ENCODE results near the gene EPHB1. TPM values are rescaled to one million over a fixed set of nuclear protein-coding genes. Genes with fewer than 3 reads are reported as not detected.

The EPHB1 gene
- total RNA-seq, 1 experiment from 2014 or later, result 2.5 TPM

- DNase-seq, result no peak
- Histone ChIP-seq H3K36me3 (no peaks in the 10 kb centered on the region), H3K4me1 (no peaks in the 10 kb centered on the region), H3K27me3 (no peaks in the 10 kb centered on the region), H3K27ac (no peak overlapping the region), H3K4me3 (no peak overlapping the region), H3K9me3 (replicated peaks) (no peaks in the 10 kb centered on the region; the same call in 1 of the 2 replicates)
These were observed 14.5 kb downstream of the EPHB1 start for GRCh38 chr3:134809427-134810051.

GRCh38 chr3:134810052-134810435 lies 15.0 kb downstream of the EPHB1 start:
- Histone ChIP-seq H3K27me3 (no peaks in the 10 kb centered on the region), H3K4me3 (no peak overlapping the region), H3K9me3 (replicated peaks) (no peaks in the 10 kb centered on the region; the same call in 1 of the 2 replicates), H3K4me1 (no peaks in the 10 kb centered on the region), H3K27ac (no peak overlapping the region), H3K36me3 (no peaks in the 10 kb centered on the region)
- no peak for DNase-seq

GRCh38 chr3:134810850-134811249 lies 15.8 kb downstream of the EPHB1 start:
- Histone ChIP-seq H3K27ac (no peak overlapping the region), H3K4me1 (no peaks in the 10 kb centered on the region), H3K36me3 (no peaks in the 10 kb centered on the region), H3K27me3 (no peaks in the 10 kb centered on the region), H3K9me3 (replicated peaks) (no peaks in the 10 kb centered on the region; the same call in 1 of the 2 replicates), H3K4me3 (no peak overlapping the region)
- DNase-seq, result no peak

- Histone ChIP-seq H3K4me1 (no peaks in the 10 kb centered on the region), H3K27me3 (no peaks in the 10 kb centered on the region), H3K4me3 (no peak overlapping the region), H3K36me3 (no peaks in the 10 kb centered on the region), H3K27ac (no peak overlapping the region), H3K9me3 (replicated peaks) (no peaks in the 10 kb centered on the region; the same call in 1 of the 2 replicates)
- no peak for DNase-seq
These were observed 18.6 kb downstream of the EPHB1 start for GRCh38 chr3:134813618-134814017.

GRCh38 chr3:134815519-134815918 lies 20.5 kb downstream of the EPHB1 start:
- H3K36me3 ChIP-seq, result no peaks in the 10 kb centered on the region
- DNase-seq, result no peak
- no peak overlapping the region for H3K27ac ChIP-seq
- no peaks in the 10 kb centered on the region for H3K27me3 ChIP-seq
- H3K9me3 ChIP-seq (replicated peaks), result no peaks in the 10 kb centered on the region
- no peaks in the 10 kb centered on the region for H3K4me1 ChIP-seq
- H3K4me3 ChIP-seq, result no peak overlapping the region

GRCh38 chr3:134816623-134817022 lies 21.6 kb downstream of the EPHB1 start:
- no peaks in the 10 kb centered on the region for H3K4me1 ChIP-seq
- H3K27ac ChIP-seq, result no peak overlapping the region
- DNase-seq, result no peak
- H3K4me3 ChIP-seq, result no peak overlapping the region
- no peaks in the 10 kb centered on the region for H3K27me3 ChIP-seq
- H3K36me3 ChIP-seq, result no peaks in the 10 kb centered on the region
- H3K9me3 ChIP-seq (replicated peaks), result no peaks in the 10 kb centered on the region

GRCh38 chr3:134817297-134817696 lies 22.2 kb downstream of the EPHB1 start:
- DNase-seq, result no peak
- Histone ChIP-seq H3K4me1 (no peaks in the 10 kb centered on the region), H3K27me3 (no peaks in the 10 kb centered on the region), H3K4me3 (no peak overlapping the region), H3K9me3 (replicated peaks) (no peaks in the 10 kb centered on the region), H3K27ac (no peak overlapping the region), H3K36me3 (no peaks in the 10 kb centered on the region)

- H3K4me3 ChIP-seq, result no peak overlapping the region
- no peaks in the 10 kb centered on the region for H3K4me1 ChIP-seq
- no peak overlapping the region for H3K27ac ChIP-seq
- H3K36me3 ChIP-seq, result no peaks in the 10 kb centered on the region
- no peaks in the 10 kb centered on the region for H3K9me3 ChIP-seq (replicated peaks)
- H3K27me3 ChIP-seq, result no peaks in the 10 kb centered on the region
- DNase-seq, result no peak
These were observed 25.9 kb downstream of the EPHB1 start for GRCh38 chr3:134820994-134821393.

- Histone ChIP-seq H3K4me1 (no peaks in the 10 kb centered on the region), H3K27me3 (no peaks in the 10 kb centered on the region), H3K27ac (no peak overlapping the region), H3K36me3 (no peaks in the 10 kb centered on the region), H3K9me3 (replicated peaks) (no peaks in the 10 kb centered on the region), H3K4me3 (no peak overlapping the region)
- DNase-seq, result no peak
These were observed 27.0 kb downstream of the EPHB1 start for GRCh38 chr3:134822090-134822489.

- H3K9me3 ChIP-seq (replicated peaks), result no peaks in the 10 kb centered on the region
- DNase-seq, result peak in 1 of 2 experiments; percentile 16
- no peak overlapping the region for H3K27ac ChIP-seq
- H3K36me3 ChIP-seq, result no peaks in the 10 kb centered on the region
- no peaks in the 10 kb centered on the region for H3K27me3 ChIP-seq
- H3K4me3 ChIP-seq, result no peak overlapping the region
- no peaks in the 10 kb centered on the region for H3K4me1 ChIP-seq
These were observed 28.6 kb downstream of the EPHB1 start for GRCh38 chr3:134823679-134824078.

- Histone ChIP-seq H3K27ac (no peak overlapping the region), H3K4me1 (no peaks in the 10 kb centered on the region), H3K9me3 (replicated peaks) (no peaks in the 10 kb centered on the region), H3K36me3 (no peaks in the 10 kb centered on the region), H3K27me3 (no peaks in the 10 kb centered on the region), H3K4me3 (no peak overlapping the region)
- no peak for DNase-seq
These were observed 29.7 kb downstream of the EPHB1 start for GRCh38 chr3:134824791-134825190.

- no peak for DNase-seq
- Histone ChIP-seq H3K4me1 (no peaks in the 10 kb centered on the region), H3K36me3 (no peaks in the 10 kb centered on the region), H3K4me3 (no peak overlapping the region), H3K9me3 (replicated peaks) (no peaks in the 10 kb centered on the region), H3K27me3 (no peaks in the 10 kb centered on the region), H3K27ac (no peak overlapping the region)
These were observed 32.2 kb downstream of the EPHB1 start for GRCh38 chr3:134827213-134827612.

GRCh38 chr3:134829721-134830120 lies 34.7 kb downstream of the EPHB1 start:
- no peaks in the 10 kb centered on the region for H3K36me3 ChIP-seq
- H3K4me1 ChIP-seq, result no peaks in the 10 kb centered on the region
- no peak overlapping the region for H3K27ac ChIP-seq
- no peaks in the 10 kb centered on the region for H3K9me3 ChIP-seq (replicated peaks)
- no peak overlapping the region for H3K4me3 ChIP-seq
- H3K27me3 ChIP-seq, result no peaks in the 10 kb centered on the region
- no peak for DNase-seq

- no peak overlapping the region for H3K4me3 ChIP-seq
- no peak for DNase-seq
- no peak overlapping the region for H3K27ac ChIP-seq
- H3K36me3 ChIP-seq, result no peaks in the 10 kb centered on the region
- no peaks in the 10 kb centered on the region for H3K4me1 ChIP-seq
- H3K27me3 ChIP-seq, result no peaks in the 10 kb centered on the region
- no peaks in the 10 kb centered on the region for H3K9me3 ChIP-seq (replicated peaks)
These were observed 37.5 kb downstream of the EPHB1 start for GRCh38 chr3:134832585-134832984.

GRCh38 chr3:134833453-134834163 lies 38.5 kb downstream of the EPHB1 start:
- Histone ChIP-seq H3K27ac (no peak overlapping the region), H3K4me1 (no peaks in the 10 kb centered on the region), H3K36me3 (no peaks in the 10 kb centered on the region), H3K9me3 (replicated peaks) (0 out of 2 replicates have a peak, but pooled peaks cover under 1% of the 10 kb centered on the region), H3K4me3 (no peak overlapping the region), H3K27me3 (no peaks in the 10 kb centered on the region)
- no peak for DNase-seq

GRCh38 chr3:134836921-134837320 lies 41.9 kb downstream of the EPHB1 start:
- H3K4me3 ChIP-seq, result no peak overlapping the region
- no peak for DNase-seq
- H3K27me3 ChIP-seq, result no peaks in the 10 kb centered on the region
- peaks cover 6% of the 10 kb centered on the region for H3K4me1 ChIP-seq
- H3K9me3 ChIP-seq (replicated peaks), result 0 out of 2 replicates have a peak, but pooled peaks cover 3% of the 10 kb centered on the region
- H3K36me3 ChIP-seq, result no peaks in the 10 kb centered on the region
- H3K27ac ChIP-seq, result no peak overlapping the region

All from SJCRH30 (cell line).